ENCODE measurements around the gene CARD9.

DNA sequence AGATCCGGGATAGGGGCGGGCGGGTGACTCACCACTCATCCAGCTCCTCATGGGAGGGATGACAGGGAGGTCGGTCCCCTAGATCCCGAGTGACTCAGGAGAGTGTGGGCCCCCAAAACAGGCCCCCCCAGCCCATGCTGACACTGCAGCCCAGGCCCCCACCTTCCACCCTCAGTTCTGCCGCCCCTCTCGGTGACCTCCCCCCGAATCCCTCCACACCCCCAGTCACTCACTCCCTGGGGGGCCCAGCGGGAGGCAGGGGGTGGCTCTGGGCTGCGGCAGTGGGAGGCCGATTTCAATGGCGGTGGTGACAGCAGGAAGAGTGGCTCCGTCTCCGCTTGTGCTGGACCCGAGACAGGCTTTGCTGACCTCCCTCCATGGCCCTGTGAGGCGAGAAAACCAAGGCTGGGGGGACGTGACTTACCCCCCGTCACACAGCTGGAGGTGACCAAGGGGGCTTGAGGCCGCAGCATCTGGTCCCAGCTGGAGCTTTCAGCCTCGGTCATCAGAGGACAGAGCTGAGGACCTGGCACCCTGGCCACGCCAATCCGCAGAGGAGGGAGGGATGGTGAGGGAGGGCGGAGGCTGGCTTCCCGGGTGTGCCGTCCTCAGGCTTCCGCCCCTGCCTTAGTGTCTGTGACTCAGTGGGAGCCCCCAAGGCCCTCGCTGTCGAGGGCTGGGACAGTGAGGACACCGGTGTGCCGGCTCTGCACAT is 37.2 kb downstream of the CARD9 start:
- TF ChIP-seq, protein P1, sequence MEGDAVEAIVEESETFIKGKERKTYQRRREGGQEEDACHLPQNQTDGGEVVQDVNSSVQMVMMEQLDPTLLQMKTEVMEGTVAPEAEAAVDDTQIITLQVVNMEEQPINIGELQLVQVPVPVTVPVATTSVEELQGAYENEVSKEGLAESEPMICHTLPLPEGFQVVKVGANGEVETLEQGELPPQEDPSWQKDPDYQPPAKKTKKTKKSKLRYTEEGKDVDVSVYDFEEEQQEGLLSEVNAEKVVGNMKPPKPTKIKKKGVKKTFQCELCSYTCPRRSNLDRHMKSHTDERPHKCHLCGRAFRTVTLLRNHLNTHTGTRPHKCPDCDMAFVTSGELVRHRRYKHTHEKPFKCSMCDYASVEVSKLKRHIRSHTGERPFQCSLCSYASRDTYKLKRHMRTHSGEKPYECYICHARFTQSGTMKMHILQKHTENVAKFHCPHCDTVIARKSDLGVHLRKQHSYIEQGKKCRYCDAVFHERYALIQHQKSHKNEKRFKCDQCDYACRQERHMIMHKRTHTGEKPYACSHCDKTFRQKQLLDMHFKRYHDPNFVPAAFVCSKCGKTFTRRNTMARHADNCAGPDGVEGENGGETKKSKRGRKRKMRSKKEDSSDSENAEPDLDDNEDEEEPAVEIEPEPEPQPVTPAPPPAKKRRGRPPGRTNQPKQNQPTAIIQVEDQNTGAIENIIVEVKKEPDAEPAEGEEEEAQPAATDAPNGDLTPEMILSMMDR (IDR thresholded peaks at IDR 0.05), result no peak
- TF ChIP-seq POLR2A (IDR thresholded peaks at IDR 0.05), result no peak
- TF ChIP-seq POLR2AphosphoS5 (IDR thresholded peaks at IDR 0.05), result no peak
- no peak for TF ChIP-seq EP300 (IDR thresholded peaks at IDR 0.05)

Measured in stomach (tissue), 4 donors.